Measurements from ENCODE around the gene STX7.

Gene STX7

DNA sequence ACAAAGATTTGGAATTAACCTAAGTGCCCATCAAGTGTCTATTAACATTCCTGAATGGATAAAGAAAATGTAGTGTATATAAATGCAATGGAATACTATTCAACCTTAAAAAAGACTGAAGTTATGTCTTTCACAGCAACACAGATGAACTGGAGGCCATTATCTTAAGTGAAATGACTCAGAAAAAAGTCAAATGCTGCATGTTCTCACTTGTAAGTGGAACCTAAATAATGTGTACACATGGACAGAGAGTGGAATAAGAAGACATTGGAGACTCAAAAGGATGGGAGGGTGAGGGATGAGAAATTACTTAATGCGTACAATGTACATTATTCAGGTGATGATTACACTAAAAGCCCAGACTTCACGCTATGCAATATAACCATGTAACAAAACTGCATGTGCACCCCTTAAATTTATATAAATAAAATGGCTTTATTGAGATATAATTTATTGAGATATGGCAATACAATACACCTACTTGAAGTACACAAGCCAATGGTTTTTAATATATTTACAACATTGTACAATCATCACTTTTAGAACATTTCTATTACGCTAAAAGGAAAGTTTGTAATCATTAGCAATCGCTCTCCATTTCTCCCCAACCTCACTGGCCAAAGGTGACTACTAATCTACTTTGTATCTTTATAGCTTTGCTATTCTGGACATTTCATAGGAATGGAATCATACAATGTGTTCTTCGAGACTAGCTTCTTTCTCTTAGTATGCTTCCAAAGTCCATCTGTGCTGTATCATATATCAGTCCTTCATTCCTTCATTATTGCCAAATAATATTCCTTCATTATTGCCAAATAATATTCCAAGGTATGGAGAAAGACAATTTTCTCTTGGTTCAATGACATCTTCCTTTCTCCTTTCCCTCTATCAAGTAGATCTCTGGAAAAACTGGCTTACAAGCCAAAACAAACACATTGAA, 5.8 kb downstream of the STX7 start:
- no peak for DNase-seq (ENCODE audit: low read depth)

DNA sequence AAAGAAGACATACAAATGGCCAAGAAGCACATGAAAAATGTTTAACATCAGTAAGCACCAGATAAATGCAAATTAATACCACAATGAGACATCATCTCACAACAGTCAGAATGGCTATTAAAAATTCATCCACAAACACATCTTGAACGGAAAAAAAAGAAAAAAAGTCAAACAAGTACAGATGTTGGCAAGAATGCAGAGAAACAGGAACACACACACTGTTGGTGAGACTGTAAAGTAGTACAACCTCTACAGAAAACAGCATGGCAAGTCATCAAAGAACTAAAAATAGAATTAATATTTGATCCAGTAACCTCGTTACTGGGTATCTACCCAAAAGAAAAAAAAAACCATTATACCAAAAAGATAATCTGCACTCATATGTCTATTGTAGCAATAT, 6.5 kb downstream of the STX7 start:
- DNase-seq (ENCODE audit: low read depth): no peak

DNA sequence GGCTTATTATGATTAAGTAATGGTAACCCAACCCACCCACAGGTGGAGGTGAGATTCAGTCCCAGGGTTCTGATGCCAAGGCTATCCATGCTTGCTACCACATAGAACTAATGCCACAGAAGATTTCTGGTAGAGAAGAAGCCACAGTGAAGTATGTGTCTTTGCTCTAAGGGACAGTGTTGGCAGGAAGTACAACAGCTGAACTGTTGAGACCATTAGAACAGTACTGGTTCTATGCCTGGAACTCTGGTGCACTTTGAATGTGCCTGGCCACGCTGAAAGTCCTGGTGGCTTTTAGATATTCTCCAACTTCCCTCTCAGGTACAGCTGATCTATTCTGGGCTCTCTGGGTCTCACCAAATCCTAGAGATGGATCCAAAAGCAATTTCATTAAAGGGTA, 7.8 kb downstream of the STX7 start:
- no peak for DNase-seq (ENCODE audit: low read depth)

DNA sequence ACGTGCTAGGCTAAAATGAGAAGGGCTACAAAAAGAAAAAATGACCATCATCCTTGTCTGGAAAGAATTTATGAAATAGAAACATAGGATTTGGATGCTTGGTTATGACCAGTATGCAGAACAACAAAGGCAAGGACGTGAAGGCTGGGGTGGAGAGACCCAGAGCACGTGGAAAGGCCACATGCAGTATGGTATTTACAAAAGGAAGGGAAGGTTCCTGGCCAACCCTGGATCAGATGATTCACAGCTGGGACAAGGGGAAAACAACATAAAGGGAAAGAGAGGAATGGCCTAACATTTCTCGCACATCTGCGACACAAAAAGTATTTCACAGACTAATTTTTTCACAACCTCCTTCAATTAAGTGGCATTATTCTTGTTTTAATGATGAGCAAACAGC, 8.2 kb downstream of the STX7 start:
- no peak for DNase-seq (ENCODE audit: low read depth)

DNA sequence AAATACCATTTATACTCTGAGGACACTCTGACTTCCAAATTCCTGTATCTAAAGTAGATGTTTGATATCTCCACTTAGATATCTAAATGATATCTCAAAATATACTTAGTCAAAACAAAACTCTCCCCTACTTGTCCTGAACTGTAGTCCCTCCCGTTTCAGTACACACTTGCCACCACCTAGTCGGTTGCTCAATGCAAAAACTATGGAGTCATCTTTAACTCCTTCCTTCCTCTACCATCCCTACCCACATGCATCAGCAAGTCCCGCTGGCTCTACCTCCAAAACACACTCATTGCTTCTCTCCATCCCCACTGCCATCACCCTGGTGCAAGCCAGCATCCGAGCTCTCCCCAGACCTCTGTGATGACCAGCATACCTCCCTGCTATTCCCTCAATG, 13.2 kb downstream of the STX7 start:
- DNase-seq (ENCODE audit: low read depth): no peak

DNA sequence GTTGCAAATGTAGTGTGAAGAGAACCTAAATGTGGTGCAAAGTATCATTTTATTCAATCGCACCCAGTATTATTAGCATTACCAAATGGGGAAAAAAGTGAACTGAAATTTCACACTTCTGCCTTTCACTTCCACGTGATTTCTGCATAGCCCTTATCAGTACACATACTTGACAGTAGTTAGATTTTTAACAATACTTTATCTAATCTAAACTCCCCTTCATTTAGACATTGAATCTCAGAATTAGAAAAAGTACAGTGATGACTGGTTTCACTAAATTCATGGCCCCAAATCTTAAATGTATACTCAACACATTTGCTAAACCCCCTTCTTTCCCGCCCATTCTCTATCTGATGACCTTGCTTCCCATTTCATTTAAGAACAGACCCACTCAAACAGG, 14.3 kb downstream of the STX7 start:
- no peak for DNase-seq (ENCODE audit: low read depth)

DNA sequence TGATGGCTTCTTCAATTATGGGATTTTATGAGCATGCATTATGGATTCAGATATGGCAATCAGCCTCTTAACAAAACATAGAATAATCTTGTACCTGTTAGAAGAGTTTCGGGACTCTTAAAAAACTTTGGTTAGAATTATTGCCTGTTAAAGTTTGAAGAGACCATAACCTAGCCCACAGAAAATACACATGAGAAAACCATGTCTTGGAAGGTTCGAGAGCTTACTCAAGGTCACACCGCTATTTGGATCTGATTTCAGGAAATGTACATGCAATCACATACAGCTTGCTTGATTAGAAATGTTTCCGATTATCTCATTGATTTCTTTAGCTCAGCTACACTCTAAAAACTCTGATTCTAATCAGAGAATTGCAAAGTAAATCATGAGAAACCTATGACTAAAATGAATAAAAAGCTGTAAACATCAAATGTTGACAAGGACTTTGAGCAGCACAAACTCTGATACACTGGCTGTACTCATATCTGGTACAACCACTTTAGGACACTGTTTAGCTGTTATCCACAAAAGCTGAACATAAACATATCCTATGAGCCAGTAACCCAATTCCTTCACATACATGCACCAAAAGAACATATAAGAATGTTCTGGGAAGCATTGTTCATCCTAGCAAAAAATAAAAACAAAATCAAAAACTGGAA, 16.3 kb downstream of the STX7 start:
- DNase-seq (ENCODE audit: low read depth): no peak

DNA sequence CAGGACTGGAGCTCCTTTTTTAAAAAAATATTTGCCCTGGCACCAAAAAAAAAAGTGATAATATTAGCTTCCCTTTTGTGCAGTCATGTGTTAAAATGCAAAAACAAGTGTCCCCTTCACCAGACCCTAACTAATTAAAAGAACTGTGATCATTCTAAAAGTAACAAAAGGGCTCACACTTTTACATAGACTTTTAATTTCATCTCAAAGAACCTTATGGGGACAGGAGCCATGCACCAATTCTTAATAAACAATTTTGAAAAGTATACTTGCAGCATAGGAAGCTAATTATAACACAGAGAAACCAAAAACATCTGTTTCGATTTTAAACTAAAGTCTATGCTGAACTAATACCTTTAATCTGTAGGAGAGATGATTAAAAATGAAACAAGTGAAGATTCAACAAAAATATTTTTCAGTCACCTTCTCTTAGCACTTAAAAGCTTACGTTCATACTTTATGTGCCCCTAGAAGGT, 17.3 kb downstream of the STX7 start:
- no peak for DNase-seq (ENCODE audit: low read depth)

DNA sequence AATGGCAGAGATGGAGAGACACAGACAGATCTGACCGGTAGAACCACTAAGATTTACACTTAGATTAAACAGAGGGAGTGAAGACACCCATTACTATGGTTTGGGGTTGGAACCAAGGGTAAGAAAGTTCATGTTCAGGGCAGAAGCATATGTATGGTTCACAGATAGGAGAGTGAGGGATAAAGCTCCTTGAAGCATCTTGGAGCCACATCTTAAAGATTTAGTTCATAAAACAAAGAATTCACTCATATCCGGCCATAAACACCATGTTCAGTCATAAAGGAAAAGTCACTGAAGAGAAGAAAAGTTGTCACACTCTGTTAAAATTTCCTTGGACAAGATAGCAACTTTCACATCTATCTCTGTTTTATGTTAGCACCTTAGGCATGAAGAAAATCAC, 18.0 kb downstream of the STX7 start:
- DNase-seq (ENCODE audit: low read depth): no peak

DNA sequence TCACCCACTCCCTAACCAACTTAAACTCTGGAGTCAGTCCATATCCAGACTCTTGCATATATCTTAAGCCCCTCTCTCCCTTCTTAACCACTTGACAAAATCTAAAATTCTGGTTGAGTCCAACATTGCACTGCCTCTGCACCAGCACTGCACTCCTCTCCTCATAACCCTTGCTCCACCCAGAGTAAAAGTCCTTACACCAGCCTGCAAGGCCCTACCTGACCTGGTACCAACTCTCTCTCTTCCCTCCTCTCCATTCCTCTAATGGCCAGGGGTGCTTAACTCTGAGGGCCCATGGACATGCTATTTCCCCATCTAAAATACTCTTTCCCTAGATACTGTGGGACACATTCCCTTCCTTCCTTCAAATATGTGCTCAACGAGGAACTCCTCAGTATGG, 21.0 kb downstream of the STX7 start:
- no peak for DNase-seq (ENCODE audit: low read depth)

DNA sequence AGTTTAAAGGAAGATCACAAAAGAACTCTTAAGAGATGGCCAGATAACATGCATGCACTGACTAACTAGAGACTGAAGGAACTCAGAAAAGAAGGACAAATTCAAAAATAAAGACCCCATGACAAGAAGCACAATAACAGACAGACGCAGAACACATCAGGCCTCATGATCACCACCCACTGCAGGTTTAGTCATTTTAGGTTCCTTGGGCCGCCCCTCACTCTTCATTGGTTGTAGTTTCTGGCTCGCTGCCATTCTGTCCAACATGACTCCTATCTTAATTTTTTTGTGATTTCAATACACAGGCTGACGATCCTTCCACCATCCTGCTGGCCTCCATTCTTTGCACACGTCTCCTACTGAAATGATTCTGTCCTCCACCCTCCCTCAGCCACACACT, 21.6 kb downstream of the STX7 start:
- peak; percentile 18 for DNase-seq (ENCODE audit: low read depth)

DNA sequence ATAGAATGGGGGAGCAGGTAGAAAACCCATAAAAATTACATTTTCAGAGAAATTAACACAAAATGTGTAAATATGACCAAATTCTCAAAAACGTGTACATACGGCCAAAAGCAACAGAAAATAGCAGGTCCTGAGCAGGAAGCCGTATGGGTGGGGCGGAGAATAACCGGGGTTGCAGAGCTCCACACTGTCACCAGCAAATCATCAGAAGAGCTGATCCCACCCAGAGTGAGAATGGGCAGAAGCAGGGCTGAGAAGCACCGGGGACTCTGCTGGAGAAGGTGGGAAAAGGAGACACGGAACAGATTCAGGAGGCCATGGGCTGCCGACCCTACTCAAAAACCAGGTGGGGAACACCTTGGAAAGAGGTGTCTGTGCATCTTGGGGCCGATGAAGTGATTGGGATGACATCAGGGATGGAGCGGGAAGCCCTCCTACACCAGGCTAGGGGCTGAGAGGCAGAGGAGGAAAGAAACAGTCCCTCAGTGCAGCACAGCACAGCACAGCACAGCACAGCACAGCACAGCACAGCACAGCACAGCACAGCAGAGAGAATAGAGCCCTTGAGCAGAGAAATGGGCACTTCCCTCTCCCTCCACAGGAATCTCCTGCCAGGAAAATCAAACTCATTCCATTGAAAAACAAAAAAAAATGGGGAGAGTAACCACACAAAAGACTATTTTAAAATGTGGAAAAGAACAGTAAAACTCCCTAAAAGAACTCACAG, 22.3 kb downstream of the STX7 start:
- no peak for DNase-seq (ENCODE audit: low read depth)

DNA sequence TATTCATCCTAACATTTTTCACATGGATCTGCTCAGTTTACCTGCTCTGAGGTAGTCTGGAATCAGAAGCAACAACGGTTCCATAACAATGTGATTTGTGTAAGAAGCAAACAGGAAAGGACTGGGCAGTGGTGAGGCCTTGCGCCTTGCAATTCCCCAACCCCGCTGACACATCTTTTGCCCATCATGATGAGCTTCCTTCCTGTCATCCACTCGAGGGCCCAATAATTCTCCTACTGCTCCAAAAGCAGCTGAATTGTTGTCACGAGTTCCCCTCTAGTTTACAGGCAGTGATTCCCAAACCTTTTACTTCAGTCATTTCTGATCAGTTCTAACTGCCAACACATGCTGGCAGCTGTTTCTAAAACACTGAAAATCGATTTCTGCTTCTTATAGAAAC, 22.9 kb downstream of the STX7 start:
- DNase-seq (ENCODE audit: low read depth): no peak

DNA sequence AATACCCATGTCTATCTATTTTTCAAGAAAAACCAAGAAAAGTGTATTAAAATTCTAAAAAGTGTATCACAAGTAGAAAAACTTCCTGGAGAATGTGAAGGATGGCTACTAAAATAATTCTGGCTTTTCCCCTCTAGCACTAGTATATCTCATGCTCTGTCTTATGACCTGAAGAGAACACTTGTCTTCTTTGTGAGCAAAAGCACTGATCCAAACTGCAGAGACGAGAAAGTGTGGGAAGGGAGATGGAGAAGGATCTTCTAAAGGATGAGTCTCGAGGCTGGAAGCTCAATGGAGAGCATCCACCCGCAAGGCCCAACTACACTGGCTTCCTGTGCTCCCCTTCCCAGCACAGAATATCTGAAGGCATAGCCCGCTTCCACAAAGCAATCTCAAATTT, 23.5 kb downstream of the STX7 start:
- no peak for DNase-seq (ENCODE audit: low read depth)

DNA sequence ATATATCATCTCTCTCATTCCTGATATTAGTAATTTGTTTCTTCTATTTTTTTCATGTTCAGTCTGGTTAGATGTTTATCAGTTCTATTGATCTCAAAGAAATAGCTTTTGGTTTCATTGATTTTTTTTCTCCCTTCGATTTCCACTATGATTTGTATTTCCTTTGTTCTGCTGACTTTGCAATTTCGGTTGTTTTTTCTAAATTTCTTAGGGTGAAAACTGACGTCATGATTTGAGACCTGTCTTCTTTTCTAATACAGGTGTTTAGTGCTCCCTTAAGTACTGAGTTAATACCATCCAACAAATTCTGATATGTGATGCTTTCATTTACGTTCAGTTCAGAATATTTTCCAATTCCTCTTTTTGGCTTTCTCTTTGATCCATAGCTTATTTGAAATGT, 25.2 kb downstream of the STX7 start:
- DNase-seq (ENCODE audit: low read depth): no peak

DNA sequence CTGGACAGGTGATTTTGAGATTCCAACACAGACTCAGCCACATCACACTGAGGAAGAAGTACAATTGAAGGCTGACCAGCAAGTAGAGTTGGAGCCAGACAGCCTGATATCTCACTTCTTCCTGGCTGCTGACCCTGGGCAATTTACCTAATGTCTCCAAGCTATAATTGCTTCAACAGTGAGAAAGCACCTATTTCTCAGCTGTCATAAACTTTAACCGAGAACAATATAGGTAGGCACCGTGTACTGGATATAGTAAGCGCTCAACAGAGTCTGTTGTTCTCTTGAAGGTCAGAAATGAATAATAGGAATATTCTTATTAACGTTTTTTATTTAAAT, 28.3 kb downstream of the STX7 start:
- no peak for DNase-seq (ENCODE audit: low read depth)

DNA sequence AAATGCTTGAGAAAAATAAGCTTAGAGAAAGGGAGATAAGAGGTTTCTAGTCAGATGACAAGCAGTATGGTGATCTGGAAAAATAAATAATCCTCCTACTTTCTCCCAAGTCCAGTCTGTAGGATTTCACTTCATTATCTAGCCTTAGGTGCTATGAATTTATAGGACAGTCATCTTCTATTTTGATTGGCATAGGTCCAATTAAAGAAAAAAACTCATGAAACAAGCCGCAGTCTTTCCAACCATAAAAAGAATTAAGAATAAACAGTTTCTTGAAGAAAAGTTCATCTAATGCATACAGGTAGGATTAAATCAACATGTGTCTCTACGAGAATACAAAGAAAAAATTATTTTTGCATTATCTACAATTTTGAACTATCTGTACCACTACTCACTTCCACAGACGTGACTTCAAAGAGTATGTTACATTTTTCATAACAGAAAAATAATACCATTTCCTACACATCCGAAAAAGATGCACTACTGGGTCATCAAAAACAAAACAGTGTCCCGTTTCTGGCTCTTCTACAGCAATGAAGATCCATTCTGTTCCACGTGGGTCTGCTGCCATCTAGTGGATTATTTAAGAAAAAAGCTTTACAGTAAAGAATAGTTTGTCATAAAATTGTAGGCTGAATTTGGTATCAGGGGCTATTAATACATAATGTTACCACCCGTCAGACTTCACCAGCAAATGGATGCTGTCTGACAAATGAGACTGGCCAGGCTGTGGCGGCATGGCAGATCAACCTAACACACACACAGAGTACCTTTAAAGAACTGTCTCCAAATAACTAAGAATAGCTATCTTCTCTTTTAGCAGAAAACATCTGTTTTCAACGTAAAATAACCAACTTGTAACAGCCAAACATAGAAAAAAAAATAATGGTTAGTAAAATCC, 28.9 kb downstream of the STX7 start:
- DNase-seq (ENCODE audit: low read depth): peak; percentile 22

DNA sequence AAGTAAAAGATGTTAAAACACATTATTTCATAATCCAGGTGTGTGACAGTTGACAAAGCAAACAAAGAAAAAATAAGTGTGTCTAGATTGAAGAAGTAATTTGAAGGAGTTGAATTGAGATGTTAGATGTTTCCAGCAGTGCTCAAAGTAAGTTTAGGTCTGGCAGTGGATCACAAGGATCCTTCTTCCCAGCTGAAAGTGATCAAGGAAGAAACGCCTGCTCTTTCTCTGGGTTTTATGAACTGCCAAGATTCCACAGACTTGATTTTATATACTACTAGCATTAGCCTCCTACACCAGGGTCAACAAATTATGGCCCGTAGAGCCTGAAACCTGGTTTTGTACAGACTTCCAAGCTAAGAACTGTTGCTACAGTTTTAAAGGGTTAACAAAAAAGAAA, 30.3 kb downstream of the STX7 start:
- no peak for DNase-seq (ENCODE audit: low read depth)

DNA sequence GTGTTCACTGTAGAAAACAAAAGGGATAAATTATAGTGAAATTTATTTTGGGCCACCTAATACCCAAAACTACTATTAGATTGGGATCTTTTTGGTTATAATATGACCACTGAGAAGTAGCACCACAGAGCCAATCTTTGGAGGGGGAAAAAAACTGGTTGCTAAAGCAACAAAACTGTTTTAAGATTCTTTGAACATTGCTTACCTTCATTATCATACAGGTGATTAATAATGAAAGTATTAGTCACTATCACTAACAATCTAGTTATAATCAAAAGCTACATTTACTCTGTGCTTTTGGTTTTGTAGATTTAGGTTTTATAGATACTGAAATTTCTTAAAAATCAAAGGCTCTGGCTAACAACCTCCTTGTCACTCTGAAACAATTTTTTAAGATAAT, 31.7 kb downstream of the STX7 start:
- no peak for DNase-seq (ENCODE audit: low read depth)

DNA sequence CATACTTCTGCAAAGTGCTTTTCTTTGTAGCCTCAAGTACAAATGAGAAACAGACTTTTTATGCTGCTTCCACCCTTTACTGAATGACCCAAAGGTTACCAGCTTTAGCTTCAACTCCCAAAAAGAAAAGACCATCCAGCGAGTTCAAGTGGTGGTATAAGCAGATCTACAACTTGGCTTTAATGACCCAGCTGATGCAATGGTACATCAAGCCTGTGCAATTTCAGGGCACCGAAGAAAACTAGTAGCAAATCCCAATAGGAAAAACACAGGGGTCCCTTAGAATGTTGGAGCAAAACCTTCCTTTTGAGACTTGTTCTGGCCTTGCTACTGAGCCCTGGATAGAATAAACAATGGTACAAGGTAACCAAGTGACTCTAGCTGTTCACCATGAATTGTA, 33.8 kb downstream of the STX7 start:
- DNase-seq (ENCODE audit: low read depth): no peak

DNA sequence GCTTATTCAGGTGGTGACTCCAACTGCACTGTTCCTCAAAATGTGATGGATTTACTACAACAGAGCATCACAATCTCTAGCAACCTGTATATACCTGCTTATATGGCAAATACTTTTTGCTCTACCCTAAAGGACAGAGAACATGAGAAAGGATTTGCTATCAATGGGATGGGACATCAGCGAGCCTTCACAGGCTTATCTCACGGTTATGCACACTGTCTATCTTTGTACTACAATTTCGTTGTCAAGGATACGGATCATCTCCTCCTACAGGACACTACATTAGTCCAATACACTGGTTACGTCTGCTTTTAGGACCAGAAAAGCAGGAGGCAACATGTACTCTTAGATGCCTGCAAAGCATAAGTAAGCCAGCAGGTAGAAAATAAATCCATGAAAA, 34.2 kb downstream of the STX7 start:
- DNase-seq (ENCODE audit: low read depth): no peak

DNA sequence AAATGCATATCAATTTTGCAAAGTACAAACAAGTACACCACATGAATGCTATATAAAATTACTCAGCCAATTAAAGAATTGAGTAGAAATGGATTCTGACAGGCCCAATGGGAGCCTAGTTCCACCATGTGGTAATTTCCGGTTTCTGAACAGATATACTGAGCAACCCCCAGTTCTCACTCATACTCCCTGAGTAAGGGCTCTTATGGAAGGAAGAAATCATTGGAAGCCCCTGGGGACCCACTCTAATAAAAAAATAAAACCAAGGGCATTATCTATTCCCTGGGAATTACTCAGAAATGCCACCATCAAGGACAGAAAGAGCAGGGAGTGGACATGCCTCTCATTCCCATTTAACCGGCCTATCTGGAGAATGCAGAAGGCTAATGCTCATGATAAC, 34.6 kb downstream of the STX7 start:
- no peak for DNase-seq (ENCODE audit: low read depth)

Data from non-pigmented ciliary epithelial cell (primary cell).